Measurements from ENCODE around the gene POGK.

POGK gene

GRCh38 chr1:166905900-166906299 is 66.6 kb downstream of the POGK start:
- no peak for DNase-seq
